NOMO-1 treated with DMSO at 0.1 percent for 48 hours (cell line): Measurements from ENCODE around the gene PTPN18.
"Not testable (repeated sequence)": the region's sequence is repeated elsewhere in the genome, so short reads cannot be mapped to it uniquely, and the experiment has no call there.

Experiments
- DNase-seq: peaks from one replicate; lab custom pipeline; 2025; ENCODE audit not compliant: unreplicated experiment; lab: John Stamatoyannopoulos, UW

PTPN18 gene

DNA sequence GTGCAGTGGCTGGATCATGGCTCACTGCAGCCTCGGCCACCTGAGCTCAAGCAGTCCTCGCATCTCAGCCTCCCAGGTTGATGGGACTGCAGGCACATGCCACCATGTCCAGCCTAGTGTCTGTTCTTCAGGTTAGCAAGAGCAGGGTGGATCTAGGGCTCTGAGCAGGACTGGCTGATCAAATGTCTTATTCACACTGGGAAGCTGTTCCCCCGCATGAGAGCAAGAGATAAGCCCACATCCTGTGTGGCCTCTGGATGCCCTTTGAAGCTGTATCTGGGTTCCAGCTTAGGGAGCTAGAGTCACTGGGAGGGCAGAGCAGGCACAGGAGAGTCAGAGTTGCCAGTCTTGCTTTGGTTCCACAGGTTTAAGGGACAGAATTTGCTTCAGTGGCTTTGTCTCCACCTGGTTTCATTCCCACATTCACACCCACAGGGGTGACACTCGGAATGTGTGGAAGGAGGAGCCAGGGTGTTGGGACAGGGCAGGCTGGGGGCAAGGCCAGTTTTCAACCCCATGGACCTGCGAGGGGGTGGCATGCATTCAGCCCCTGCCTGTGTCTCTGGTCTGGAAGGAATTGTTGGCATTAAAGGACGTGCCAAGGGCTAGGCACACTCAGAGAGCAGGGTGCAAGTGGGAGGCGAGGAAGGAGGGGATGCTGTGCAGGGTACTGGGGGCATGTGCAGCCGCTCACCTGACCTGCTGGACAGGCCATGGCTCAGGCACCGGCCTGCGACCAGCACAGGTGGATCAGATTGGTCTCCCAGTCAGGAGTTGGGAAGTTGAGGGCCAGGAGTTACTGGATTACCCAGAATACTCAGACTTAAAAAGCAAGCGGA is 24.5 kb downstream of the PTPN18 start:
- no peak for DNase-seq

DNA sequence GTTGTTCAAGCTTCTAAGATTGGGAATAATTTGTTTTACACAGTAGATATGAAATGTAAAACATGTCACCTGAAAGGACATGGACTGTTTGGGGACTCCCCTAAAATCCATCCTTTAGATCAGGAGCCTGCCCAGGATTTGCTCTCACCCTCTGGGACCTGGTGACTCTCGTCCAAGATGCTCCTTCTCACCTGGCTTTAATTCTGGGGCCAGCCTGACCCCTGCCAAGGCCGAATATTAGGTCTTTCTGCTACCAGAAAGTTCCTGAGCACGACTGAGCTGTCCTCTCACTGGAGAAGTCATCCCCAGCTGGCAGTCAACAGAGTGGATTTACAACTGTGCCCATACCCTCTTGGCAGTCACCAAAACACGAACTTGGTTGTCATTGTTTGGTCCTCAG is 25.3 kb downstream of the PTPN18 start:
- no peak for DNase-seq

DNA sequence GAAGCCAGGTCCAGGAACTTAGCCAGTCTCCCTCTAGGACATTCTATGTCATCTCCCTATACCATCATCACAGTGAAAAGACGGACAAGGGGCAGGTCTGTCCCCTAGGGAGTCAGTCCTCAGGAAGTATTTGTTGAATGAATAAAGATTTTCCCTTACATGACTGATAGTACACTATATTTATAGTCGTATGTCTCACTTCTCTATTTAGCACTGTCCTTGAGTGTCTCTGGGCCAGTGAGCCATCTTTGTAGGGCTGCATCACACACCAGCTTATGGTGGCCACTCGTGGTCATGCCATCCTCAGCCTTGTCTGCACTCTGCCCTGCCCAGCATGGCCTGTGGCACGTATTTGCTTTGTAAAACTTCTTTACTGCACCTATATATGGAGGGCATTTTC is 25.8 kb downstream of the PTPN18 start:
- no peak for DNase-seq

DNA sequence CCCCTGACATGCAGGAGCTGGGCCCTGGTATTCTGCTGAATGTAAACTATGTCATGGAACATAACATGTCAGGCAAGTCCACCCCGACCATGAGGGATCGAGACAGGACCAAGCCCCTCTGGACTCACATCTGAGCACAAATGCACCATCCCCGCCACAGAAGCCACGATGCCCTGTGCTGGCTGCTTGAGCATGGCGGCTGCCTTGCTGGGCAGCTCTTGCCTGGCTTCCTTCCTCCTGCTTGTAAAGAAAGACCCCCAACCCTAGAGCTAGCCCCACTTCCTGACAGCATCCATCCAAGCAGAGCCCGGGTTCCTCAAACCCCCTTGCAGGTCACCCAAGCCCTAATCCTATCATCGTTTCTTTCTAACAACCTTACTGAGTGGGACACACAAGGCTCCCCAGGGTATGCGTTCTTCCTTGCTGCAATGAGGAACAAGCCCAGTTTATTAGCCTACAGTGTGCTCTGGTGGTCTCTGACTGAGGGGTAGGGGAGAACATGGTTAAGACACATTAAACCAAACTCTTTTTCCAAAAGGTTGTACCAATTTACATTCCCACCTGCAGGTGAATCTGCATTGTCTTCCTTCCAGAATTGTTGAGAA is 26.6 kb downstream of the PTPN18 start:
- DNase-seq: no peak

DNA sequence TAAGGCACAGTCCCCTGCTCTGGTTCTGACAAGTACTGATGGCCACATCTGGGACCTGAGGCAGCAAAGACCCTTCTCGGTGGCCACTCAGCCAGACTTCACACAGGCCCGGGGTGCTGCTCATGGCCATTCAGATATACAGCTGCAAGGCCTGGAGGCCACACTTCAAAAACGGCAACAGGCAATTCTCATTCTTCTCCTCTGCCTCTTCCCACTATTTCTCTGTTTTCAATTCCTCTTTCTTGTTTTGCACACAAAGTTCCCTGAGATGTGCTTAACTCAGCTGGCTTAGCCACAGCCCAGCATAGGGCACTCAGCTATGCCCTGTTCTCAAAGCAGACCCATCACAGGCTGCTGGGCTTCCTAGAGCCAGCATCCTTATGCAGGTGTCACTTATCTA is 29.9 kb downstream of the PTPN18 start:
- DNase-seq: peak; percentile 47

GRCh38 chr2:130387071-130387400 is 31.2 kb downstream of the PTPN18 start:
- no peak for DNase-seq

GRCh38 chr2:130387804-130388203 is 31.9 kb downstream of the PTPN18 start:
- DNase-seq: no peak

DNA sequence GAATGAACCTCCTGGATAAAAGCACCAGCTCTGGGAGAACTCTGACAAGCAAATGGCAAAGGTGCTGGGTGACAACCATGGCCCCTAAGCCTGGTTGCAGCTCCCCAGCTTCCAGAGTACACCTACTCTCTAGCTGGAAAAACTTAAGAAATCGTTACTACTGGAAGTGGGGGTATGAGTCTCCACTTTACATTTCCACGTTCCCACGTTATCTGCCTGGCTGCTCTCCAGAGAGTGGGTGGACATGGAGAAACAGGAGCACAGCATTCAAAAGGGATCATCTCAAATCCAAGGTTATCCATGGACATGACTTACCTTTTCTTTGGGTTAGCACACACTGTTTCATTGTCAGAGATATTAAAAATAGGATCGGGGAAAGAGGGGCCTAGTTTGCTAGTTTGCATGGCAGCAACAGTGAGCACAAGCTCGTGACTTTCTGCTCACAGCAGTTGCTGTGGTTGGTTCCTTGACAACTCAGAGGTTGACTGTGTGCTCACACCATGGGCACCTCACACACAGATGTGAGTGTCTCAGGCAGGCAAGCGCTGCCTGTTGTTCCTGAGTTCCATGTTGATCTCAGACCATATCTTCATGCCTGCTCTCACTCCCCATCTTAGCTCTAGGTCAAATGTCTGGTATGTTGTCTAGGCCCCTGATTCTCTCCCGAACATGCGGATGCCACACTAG is 32.5 kb downstream of the PTPN18 start:
- DNase-seq: no peak

- DNase-seq: no peak
These were observed 33.5 kb downstream of the PTPN18 start for GRCh38 chr2:130389358-130389757.

- no peak for DNase-seq
These were observed 33.9 kb downstream of the PTPN18 start for GRCh38 chr2:130389783-130390182.

- DNase-seq: peak; percentile 37
These were observed 34.7 kb downstream of the PTPN18 start for GRCh38 chr2:130390460-130391057.

DNA sequence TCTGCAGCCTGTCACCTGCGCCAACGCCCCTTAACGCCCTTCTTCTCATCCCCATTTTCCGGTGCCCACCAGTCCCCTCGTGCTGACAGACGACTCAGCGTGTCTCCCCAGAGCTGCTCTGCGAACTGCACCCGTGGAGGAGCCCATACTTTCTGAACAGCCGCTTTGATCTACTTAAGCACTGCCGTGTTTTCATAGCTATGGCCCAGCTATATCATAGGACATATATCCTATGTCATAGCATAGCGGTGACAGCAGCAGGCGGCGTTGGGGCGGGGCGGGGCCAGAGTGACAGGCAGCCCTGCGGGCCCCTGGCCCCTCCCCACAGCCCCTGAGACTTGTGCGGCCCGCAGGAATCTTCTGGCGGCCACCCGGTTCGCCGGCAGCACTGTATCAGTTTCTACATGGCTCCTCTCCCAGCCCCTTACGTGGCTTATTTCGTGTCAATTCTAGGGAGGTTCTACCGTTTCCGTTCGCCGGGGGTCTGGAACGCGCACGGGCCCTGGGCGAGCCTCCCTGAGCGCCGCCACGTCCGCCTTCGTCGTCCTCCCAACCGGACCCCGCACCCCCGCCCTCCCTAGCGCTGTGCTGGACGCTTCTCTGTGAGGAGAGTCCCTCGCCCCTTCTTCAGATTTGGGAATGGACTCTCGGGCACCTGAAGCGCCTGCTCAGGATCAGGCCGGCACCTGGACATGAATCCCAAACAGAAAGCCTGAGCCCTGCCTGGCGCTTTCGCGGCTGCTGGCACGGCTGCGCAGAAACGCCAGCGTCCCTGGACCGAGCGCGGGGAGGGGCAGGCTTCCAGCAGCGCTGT is 35.4 kb downstream of the PTPN18 start:
- DNase-seq: peak; percentile 78

DNA sequence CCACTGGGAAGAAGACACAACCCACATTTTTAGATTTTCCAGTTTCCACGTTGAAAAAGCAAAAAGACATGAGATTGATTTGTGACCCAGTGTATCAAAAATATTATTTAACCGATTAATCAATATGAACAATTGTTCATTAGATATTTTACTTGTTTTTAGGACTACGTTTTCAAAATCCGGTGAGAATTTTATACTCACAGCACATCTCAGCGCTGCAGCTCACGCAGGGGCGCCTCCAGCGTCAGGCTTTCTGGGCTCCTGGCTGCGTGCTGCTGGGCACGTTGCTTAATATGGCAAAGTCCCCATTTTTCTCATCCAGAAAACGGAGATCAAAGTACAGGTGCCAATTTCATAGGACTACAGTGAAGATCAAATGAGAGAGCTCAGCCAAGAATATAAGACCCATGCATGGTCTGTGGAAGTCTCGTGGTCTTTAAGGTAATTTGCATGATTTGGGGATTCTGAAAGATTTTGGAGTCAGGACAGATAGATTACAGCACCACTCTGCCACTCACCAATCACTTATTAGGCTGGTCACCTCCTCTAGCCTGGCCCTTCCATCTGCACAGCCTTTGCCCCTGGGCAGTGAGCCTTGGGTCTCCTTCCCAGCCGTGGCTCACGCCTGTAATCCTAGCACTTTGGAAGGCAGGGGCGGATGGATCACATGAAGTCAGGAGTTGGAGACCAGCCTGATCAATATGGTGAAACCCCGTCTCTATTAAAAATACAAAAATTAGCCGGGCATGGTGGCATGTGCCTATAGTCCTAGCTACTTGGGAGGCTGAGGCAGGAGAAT is 36.2 kb downstream of the PTPN18 start:
- no peak for DNase-seq

- DNase-seq: no peak
These were observed 37.6 kb downstream of the PTPN18 start for GRCh38 chr2:130393318-130393910.

- not testable (repeated sequence) for DNase-seq
These were observed 50.4 kb downstream of the PTPN18 start for GRCh38 chr2:130406280-130406679.

- DNase-seq: not testable (repeated sequence)
These were observed 60.8 kb downstream of the PTPN18 start for GRCh38 chr2:130416693-130417092.

DNA sequence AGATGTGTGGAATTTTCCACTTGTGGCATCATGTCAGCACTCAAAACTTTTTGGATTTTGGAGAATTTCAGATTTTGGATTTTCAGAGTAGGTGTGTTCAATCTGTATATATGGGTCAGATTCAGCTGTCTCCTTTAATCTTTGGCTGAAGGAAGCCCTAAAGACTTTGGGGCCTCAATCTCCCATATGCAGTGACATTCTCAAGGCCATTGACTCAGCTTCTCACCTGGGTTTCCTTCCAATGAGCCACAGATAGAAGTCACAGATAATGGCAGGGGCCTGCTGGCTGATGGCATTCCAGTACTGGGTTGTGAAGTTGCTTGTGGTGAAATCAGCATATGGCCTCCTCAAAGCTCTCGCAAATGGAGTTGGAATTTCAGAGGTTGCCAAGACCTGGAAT is 63.0 kb downstream of the PTPN18 start:
- not testable (repeated sequence) for DNase-seq
